Urothelium cell line (cell line): Measurements from ENCODE around the gene TMPRSS4.

Experiments used
- DNase-seq: peaks from one replicate; pipeline ENCODE4 v3.0.0; 2011; ENCODE audit warnings: low spot score, mixed read lengths
- FAIRE-seq: peaks from 2 replicates; lab custom pipeline; 2011; peaks lifted over from hg19 to GRCh38; lab: Jason Lieb, UNC

The TMPRSS4 gene

DNA sequence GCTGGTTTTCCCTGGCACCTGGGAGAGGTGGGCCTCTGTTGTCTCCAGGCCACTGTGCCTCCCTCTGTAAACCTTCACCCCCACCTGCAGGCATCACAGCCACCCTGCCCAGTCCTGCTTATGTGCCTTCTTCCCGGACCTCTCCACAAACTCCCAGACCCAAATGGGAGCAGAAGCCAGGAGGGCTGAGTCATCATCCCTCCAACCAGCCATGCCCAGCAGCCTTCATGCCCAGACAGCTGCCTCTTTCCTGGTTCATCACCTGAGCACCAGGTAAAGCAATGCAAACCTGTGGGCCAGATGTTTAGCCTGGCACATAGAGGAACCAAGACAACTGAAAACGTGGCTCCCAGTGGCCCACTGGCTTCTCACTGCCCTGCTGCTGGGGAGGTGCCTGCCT lies 2.1 kb upstream of the TMPRSS4 start:
- no peak for FAIRE-seq

DNA sequence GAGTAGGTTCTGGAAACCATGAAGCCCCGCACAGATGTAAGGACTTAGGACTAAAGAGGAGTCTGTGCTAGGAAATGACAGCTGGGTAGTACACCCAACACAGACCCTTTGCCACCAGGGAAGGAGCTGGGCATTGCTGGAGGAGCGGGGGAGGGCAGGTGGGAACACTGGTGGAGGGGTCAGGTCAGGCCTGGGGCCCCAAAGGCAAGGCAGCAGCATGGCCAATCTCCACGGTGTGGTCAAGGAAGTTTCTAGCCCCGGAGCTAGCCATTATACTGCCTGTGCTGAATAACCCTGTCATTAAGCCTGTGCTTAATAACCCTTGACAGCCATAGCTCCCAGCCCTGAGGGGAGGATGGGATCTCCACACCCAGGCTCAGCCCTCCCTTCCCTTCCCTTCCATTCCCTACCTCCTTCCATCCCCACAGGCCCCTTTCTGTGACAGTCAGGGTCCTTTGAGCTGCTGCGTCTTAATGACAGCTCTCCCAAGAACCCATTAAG lies 2.1 kb downstream of the TMPRSS4 start:
- DNase-seq (no peak), FAIRE-seq (no peak)

More for the DNA sequence above, 2.1 kb upstream of the TMPRSS4 start:
- peak; percentile 16 for DNase-seq

- DNase-seq (no peak), FAIRE-seq (no peak)
Observed at GRCh38 chr11:118079491-118079890, 2.6 kb downstream of the TMPRSS4 start.

- DNase-seq (no peak), FAIRE-seq (no peak)
Observed at GRCh38 chr11:118080296-118080695, 3.4 kb downstream of the TMPRSS4 start.

DNA sequence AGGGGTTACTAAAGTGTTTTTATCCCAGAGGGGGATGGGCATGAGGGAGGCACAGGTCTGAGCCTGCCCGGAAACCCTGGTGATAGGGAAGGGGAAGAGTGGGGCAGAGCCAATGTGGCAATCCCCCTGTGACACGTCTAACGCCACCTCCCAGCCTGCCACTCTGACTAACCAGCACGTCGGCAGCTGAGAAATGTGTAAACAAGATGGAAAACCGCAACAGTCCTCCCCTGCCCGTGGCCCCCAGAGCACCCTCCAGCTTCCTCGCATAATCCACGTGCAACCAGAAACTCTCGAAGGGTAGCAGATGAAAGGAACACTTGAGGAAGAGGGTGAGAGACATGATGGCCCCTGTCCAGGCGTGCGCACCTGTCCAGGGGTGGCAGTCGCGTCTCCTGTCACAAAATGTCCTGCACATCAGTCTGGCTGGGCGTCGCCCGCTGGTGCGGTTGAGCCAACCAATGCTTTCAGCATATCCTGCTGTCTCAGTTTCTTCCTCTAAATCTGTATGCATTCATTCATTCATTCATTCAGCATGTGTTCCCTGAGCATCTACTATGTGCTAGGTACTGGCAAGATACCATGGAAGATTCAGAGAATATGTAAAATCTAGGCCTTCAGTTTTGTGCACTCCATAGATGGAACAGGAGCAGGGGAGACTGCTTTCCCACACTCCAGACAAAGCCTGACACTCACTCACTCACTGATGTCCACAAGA lies 4.5 kb downstream of the TMPRSS4 start:
- FAIRE-seq, result no peak
- DNase-seq, result no peak

GRCh38 chr11:118082880-118083552 lies 6.1 kb downstream of the TMPRSS4 start:
- DNase-seq (no peak), FAIRE-seq (no peak)

DNA sequence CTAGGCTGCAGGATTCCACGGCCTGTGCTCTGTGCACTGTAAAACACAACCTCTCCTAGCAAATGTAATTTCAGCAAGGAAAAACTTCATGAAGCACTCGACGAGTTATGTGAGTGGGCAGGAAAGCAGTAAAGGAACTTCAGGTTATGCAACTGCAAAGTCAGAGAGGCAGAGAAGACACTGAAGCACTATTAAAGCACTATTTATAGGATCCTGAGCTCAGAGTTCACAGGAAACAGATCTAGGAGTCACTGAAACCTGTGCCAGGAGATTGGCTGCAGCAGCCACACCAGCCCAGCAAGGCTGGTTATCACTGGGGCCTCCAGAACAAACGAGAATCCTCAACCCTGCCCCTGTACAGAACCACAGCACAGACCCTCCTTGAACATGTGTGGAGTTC lies 7.4 kb downstream of the TMPRSS4 start:
- DNase-seq (no peak), FAIRE-seq (no peak)

- FAIRE-seq, result no peak
- no peak for DNase-seq
Observed at GRCh38 chr11:118084656-118085055, 7.8 kb downstream of the TMPRSS4 start.

DNA sequence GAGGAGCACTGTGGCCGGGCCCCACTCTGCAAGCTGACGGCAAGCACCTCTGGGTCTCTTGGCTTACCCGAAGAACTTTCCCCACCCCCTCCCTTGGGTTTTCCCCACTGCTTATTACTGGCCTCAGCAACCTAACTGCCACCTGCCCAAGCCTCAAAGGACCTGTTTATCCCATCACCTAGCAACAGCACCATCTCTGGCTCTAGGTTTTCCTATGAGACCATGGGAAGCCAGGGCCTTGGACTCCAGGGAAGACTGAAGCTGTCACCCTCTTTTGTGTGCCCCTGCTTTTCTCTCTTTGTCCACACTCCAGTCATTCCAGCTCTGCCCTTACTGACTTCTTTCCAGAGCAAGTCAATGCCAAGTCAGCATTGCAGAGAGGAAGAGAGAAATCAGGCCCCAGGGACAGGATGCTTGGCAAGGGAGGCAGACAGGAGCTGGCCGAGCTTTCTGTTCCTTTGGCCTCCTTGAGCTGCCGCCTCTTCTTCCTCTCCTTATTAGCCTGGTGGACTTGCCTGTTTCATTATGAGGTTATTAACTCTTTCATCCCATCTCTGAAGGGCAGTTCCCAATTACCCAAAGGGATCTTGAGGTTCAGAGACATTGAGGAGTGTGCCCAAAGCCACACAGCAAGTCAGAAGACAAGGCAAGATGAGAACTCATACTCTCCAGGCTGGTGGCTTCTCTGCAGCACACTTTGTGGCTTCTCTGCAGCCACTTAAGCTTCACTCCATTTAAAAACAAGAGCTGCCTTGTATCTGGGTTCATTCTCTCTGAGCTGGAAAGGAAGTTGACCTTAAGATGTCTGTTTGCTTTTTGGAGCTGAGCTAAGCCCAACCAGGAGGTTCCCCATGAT lies 10.3 kb downstream of the TMPRSS4 start, which contains the start of gene SMIM35:
Gene SMIM35 (minus strand): TSS at position 51 of the 856 bp plus-strand sequence. CDS start 206 bp downstream, outside the sequence.
- no peak for FAIRE-seq
- no peak for DNase-seq

DNA sequence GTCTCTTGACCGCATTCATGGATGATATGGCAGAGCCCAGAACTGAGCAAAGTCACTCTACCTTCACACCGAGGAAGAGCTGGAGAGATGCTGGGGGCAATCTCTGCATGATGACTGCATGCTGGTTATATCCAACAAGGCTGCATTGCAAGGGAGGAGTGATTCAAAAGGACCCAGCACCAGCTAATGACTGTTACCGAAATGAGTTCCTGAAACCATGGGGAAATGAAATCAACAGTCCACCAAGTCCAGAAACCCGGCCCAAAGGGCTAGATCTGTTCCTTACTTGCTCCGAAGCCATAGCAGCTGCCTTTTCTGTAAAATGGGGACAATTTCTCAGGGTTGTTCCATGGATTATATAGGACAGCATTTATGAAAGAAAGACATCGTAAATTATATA lies 11.1 kb downstream of the TMPRSS4 start:
- FAIRE-seq (no peak), DNase-seq (no peak)

DNA sequence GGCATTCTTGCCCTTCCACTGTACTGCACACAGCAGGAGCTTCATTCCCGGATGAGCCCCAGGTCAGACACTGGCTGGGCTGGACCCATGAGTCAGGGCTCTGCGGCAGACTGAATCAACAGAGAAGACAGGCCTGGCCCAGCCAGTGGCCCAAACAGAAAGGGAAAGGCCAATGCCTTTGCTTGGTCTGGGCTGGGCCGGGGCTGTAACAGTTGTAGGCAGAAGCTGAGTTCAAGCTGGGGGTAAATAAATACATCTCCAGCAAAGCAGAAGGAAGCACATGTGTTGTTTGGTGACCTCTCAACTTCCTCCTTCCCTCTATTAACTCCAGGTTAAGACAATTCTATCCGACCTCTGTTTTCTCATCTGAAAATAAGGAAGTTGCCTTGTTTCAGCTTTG lies 11.7 kb downstream of the TMPRSS4 start:
- no peak for FAIRE-seq
- DNase-seq, result no peak

DNA sequence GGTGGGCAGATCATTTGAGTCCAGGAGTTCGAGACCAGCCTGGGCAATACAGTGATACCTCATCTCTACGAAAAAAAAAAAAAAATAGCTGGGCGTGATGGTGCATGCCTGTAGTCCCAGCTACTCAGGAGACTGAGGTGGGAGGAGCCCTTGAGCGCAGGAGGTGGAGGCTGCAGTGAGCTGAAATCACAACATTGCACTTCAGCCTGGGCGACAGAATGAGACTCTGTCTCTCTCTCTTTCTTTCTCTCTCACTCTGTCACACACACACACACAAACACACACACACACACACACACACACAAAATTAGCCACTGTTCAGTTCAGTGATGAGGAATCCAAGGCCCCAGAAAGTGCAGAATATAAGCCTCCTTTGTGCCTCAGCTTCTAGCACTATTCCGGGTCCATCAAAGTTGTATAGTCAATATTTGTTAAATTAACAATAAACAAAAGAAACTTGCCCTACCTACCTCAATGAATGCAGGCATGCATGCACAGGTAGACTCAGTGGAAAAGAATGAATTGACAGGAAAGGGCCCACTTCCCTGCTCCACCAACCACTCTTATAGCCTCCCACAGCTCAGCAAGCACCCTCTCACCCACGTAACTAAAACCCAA lies 13.8 kb downstream of the TMPRSS4 start:
- FAIRE-seq (no peak), DNase-seq (no peak)

- DNase-seq, result no peak
- FAIRE-seq, result no peak
Observed at GRCh38 chr11:118091690-118092089, 14.8 kb downstream of the TMPRSS4 start.

- DNase-seq (no peak), FAIRE-seq (no peak)
Observed at GRCh38 chr11:118092907-118093571, 16.2 kb downstream of the TMPRSS4 start.

DNA sequence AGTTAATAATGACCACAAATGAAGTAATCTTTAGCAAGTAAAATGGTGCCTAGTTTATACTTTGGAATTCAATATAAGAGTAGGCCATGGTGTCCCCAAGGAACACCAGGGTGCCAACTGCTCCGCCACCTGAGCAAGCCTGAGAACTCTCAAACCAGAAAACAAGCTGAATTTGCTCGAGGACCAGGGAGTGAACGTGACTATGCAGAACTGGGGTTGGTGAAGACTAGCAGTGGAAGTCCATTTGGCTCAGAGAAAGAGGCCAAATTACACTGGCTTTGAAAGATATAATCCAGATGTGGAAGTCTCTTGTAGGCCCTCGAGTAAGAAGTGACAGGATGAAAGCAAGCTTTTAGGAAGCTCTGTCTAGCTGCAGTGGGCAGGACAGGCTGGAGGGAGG lies 18.6 kb downstream of the TMPRSS4 start:
- FAIRE-seq (no peak), DNase-seq (no peak)

GRCh38 chr11:118095967-118096367 lies 19.1 kb downstream of the TMPRSS4 start:
- no peak for FAIRE-seq
- no peak for DNase-seq

DNA sequence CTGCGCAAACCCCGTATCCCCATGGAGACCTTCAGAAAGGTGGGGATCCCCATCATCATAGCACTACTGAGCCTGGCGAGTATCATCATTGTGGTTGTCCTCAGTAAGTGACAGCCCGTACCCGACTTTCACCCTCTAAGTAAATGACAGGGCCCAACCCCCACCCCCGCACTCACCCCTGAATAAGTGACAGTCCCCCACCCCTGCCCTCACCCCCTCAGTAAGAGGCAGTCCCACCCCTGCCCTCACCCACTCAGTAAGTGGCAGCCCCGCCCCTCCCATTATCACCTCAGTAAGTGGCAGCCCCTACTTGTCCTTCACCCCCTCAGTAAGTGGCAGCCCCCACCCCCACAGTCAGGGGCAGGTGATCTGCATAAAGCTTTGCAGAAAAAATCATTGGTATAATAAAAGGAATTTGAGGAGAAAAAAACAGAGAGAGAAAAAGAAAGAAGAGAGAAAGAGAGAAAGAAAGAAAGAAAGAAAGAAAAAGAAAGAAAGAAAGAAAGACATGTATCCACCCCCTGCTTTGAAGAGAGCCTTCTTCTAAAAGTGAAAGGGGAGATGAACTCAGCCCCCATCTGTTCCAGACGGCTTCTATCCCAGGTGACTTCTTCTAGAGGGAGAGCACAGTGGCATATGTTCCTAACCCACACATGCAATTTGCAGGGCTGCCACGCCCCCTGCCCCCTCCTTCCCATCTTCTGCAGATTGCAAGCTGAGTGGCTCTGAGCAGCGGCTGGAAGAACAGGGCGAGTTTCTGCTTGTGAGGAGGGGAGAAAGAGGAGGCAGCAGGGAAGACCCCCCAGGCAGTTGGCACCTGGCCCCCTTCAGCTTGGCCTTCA lies 22.3 kb downstream of the TMPRSS4 start:
- no peak for FAIRE-seq
- no peak for DNase-seq

- DNase-seq (no peak), FAIRE-seq (no peak)
Observed at GRCh38 chr11:118099838-118100556, 23.1 kb downstream of the TMPRSS4 start.
